HT1080 (cell line): Measurements from ENCODE around the gene SYCN. TPM values are rescaled to one million over a fixed set of nuclear protein-coding genes. Genes with fewer than 3 reads are reported as not detected.
A peak's percentile ranks its signal among the peaks of the same experiment; 100 is the strongest.

Experiments
- DNase-seq: peaks from one replicate; pipeline ENCODE4 v3.0.0-alpha.2; 2015; ENCODE audit warnings: low read depth
- total RNA-seq: library from RNA; depleted of rRNA; stranded (reverse); fragments of >200 nt; shearing (Covaris generic); gene quantifications from 2 replicates; pipeline ENCODE4 v1.2.3, GENCODE V29; 2014; rRNA removed

Gene SYCN
- total RNA-seq, 1 experiment from 2014 or later = not detected

- peak; percentile 30 for DNase-seq
These were observed 47.5 kb downstream of the SYCN start for GRCh38 chr19:39156326-39157230.

GRCh38 chr19:39155741-39156140, 48.3 kb downstream of the SYCN start:
- no peak for DNase-seq

GRCh38 chr19:39155114-39155700, 48.9 kb downstream of the SYCN start:
- no peak for DNase-seq

GRCh38 chr19:39154629-39155100, 49.4 kb downstream of the SYCN start:
- no peak for DNase-seq

- no peak for DNase-seq
These were observed 49.9 kb downstream of the SYCN start for GRCh38 chr19:39154100-39154628.

Other genes starting within 250 kb of the SYCN start
- gene FBXO17, start 228.5 kb downstream of the SYCN start, total RNA-seq = 28.6 and 40.0 TPM in 2 replicates
- not detected in 2 replicates for gene FBXO27, start 171.7 kb downstream of the SYCN start, total RNA-seq
- 4.0 and 6.4 TPM in 2 replicates for gene ACP7, start 119.9 kb downstream of the SYCN start, total RNA-seq
- gene PAK4, start 78.5 kb downstream of the SYCN start, total RNA-seq = 8.0 and 13.0 TPM in 2 replicates
- gene NCCRP1, start 7.3 kb downstream of the SYCN start, total RNA-seq = 0.10 TPM in 1 of 2 replicates, not detected in the other
- gene IFNL3, start 40.7 kb upstream of the SYCN start, total RNA-seq = not detected in 2 replicates
- gene IFNL4, start 44.6 kb upstream of the SYCN start, total RNA-seq = 0.13 TPM in 1 of 2 replicates, not detected in the other
- gene IFNL2, start 64.1 kb upstream of the SYCN start, total RNA-seq = not detected in 2 replicates
- not detected in 2 replicates for gene IFNL1, start 92.1 kb upstream of the SYCN start, total RNA-seq
- 1.3 and 4.0 TPM in 2 replicates for gene LRFN1, start 116.6 kb upstream of the SYCN start, total RNA-seq
- 3.6 and 3.8 TPM in 2 replicates for gene GMFG, start 131.8 kb upstream of the SYCN start, total RNA-seq
- 75.1 and 129 TPM in 2 replicates for gene SAMD4B, start 138.2 kb upstream of the SYCN start, total RNA-seq
- gene PAF1, start 186.8 kb upstream of the SYCN start, total RNA-seq = 47.3 and 56.1 TPM in 2 replicates
- 24.6 and 47.3 TPM in 2 replicates for gene MED29, start 187.1 kb upstream of the SYCN start, total RNA-seq
- 1.3 and 2.8 TPM in 2 replicates for gene ZFP36, start 202.6 kb upstream of the SYCN start, total RNA-seq
- 14.0 and 16.5 TPM in 2 replicates for gene PLEKHG2, start 208.4 kb upstream of the SYCN start, total RNA-seq
- 222 and 315 TPM in 2 replicates for gene RPS16, start 231.7 kb upstream of the SYCN start, total RNA-seq
- 86.2 and 91.6 TPM in 2 replicates for gene SUPT5H, start 241.3 kb upstream of the SYCN start, total RNA-seq